DMS153 treated with DMSO at 0.1 percent for 48 hours (cell line): ENCODE data around the gene EPS8L1.
"Not testable (repeated sequence)": the region's sequence is repeated elsewhere in the genome, so short reads cannot be mapped to it uniquely, and the experiment has no call there.

Experiments
- DNase-seq: peaks from one replicate; lab custom pipeline; 2025; ENCODE audit not compliant: unreplicated experiment; lab: John Stamatoyannopoulos, UW

Gene EPS8L1

GRCh38 chr19:55094456-55095259, 19.0 kb downstream of the EPS8L1 start:
- DNase-seq: no peak

- no peak for DNase-seq
Measured at GRCh38 chr19:55095260-55096060, 19.8 kb downstream of the EPS8L1 start.

- DNase-seq: no peak
Measured at GRCh38 chr19:55096061-55096701, 20.5 kb downstream of the EPS8L1 start.

- DNase-seq: no peak
Measured at GRCh38 chr19:55097864-55098715, 22.4 kb downstream of the EPS8L1 start.

- DNase-seq: no peak
Measured at GRCh38 chr19:55098716-55099556, 23.3 kb downstream of the EPS8L1 start.

- DNase-seq: no peak
Measured at GRCh38 chr19:55099557-55100506, 24.2 kb downstream of the EPS8L1 start.

GRCh38 chr19:55101261-55101660, 25.6 kb downstream of the EPS8L1 start:
- no peak for DNase-seq

GRCh38 chr19:55103190-55103589, 27.5 kb downstream of the EPS8L1 start:
- DNase-seq: no peak

GRCh38 chr19:55105237-55105636, 29.6 kb downstream of the EPS8L1 start:
- DNase-seq: no peak

GRCh38 chr19:55106591-55106990, 30.9 kb downstream of the EPS8L1 start:
- no peak for DNase-seq

GRCh38 chr19:55107252-55107651, 31.6 kb downstream of the EPS8L1 start:
- not testable (repeated sequence) for DNase-seq

- DNase-seq: no peak
Measured at GRCh38 chr19:55109527-55110291, 34.0 kb downstream of the EPS8L1 start.

- DNase-seq: no peak
Measured at GRCh38 chr19:55111238-55111831, 35.7 kb downstream of the EPS8L1 start.

- DNase-seq: no peak
Measured at GRCh38 chr19:55112246-55112776, 36.6 kb downstream of the EPS8L1 start.

- no peak for DNase-seq
Measured at GRCh38 chr19:55112777-55113569, 37.3 kb downstream of the EPS8L1 start.

GRCh38 chr19:55113570-55114039, 37.9 kb downstream of the EPS8L1 start:
- no peak for DNase-seq
